COLO829 (cell line): ENCODE results near the gene KNOP1.
A peak's percentile ranks its signal among the peaks of the same experiment; 100 is the strongest.
"Not testable (repeated sequence)": the region's sequence is repeated elsewhere in the genome, so short reads cannot be mapped to it uniquely, and the experiment has no call there.

Source experiments
- DNase-seq: peaks from one replicate; pipeline ENCODE4 v3.0.0; 2012; ENCODE audit warnings: low spot score

KNOP1 gene

GRCh38 chr16:19683453-19684236, 34.4 kb downstream of the KNOP1 start:
- no peak for DNase-seq

- no peak for DNase-seq
Observed at GRCh38 chr16:19681637-19682036, 36.4 kb downstream of the KNOP1 start.

GRCh38 chr16:19680881-19681340, 37.1 kb downstream of the KNOP1 start:
- DNase-seq: no peak

- DNase-seq: not testable (repeated sequence)
Observed at GRCh38 chr16:19679281-19679680, 38.7 kb downstream of the KNOP1 start.

GRCh38 chr16:19678804-19679203, 39.2 kb downstream of the KNOP1 start:
- DNase-seq: no peak

GRCh38 chr16:19677402-19677801, 40.6 kb downstream of the KNOP1 start:
- DNase-seq: no peak

GRCh38 chr16:19674485-19674884, 43.5 kb downstream of the KNOP1 start:
- no peak for DNase-seq

- no peak for DNase-seq
Observed at GRCh38 chr16:19672378-19672777, 45.6 kb downstream of the KNOP1 start.

- DNase-seq: peak; percentile 58
Observed at GRCh38 chr16:19666477-19666876, 51.5 kb downstream of the KNOP1 start.

GRCh38 chr16:19665313-19665712, 52.7 kb downstream of the KNOP1 start:
- not testable (repeated sequence) for DNase-seq

- no peak for DNase-seq
Observed at GRCh38 chr16:19664166-19664565, 53.9 kb downstream of the KNOP1 start.

GRCh38 chr16:19662351-19662750, 55.7 kb downstream of the KNOP1 start:
- DNase-seq: no peak

GRCh38 chr16:19660432-19660831, 57.6 kb downstream of the KNOP1 start:
- DNase-seq: no peak

- no peak for DNase-seq
Observed at GRCh38 chr16:19659554-19659953, 58.5 kb downstream of the KNOP1 start.

GRCh38 chr16:19657831-19658230, 60.2 kb downstream of the KNOP1 start:
- no peak for DNase-seq

GRCh38 chr16:19655242-19655777, 62.7 kb downstream of the KNOP1 start:
- no peak for DNase-seq

- no peak for DNase-seq
Observed at GRCh38 chr16:19654147-19654546, 63.9 kb downstream of the KNOP1 start.
